Left ventricle myocardium inferior (tissue), 1 donor: ENCODE measurements around the gene CELF2. TPM values are rescaled to one million over a fixed set of nuclear protein-coding genes. Genes with fewer than 3 reads are reported as not detected.
A peak's percentile ranks its signal among the peaks of the same experiment; 100 is the strongest.

ENCODE experiments used
- DNase-seq: peaks from one replicate; pipeline ENCODE4 v3.0.0-alpha.2; 2020
- H3K27ac ChIP-seq: fragments of 200-600 bp; replicated peaks from 2 replicates; pipeline ENCODE4 v1.8.0; 2021
- H3K27me3 ChIP-seq: fragments of 200-600 bp; 2 replicates; pipeline ENCODE4 v1.8.0; 2021; ENCODE audit warnings: low read depth
- H3K36me3 ChIP-seq: fragments of 200-600 bp; 2 replicates; pipeline ENCODE4 v1.8.0; 2021
- H3K4me1 ChIP-seq: fragments of 200-600 bp; 2 replicates; pipeline ENCODE4 v1.8.0; 2021
- H3K4me3 ChIP-seq: fragments of 200-600 bp; 2 replicates; pipeline ENCODE4 v1.8.0; 2021; ENCODE audit warnings: mild to moderate bottlenecking, moderate library complexity
- H3K9me3 ChIP-seq: fragments of 200-600 bp; replicated peaks from 2 replicates; pipeline ENCODE4 v1.8.0; 2021
- CTCF ChIP-seq: fragments of 200-600 bp; IDR thresholded peaks from 2 replicates; pipeline ENCODE4 v1.8.0; 2021; ENCODE audit warnings: antibody characterized with exemption, mild to moderate bottlenecking, borderline replicate concordance
- intact Hi-C: fragments of 100-400 bp; cut with micrococcal nuclease; formaldehyde crosslinking; loops from one replicate; pipeline ENCODE4 v1.11.0; 2022
- total RNA-seq: library from RNA; stranded (reverse); fragmentation: NEBNext Ultra II Directional; extraction: Animal tissue kit (Norgen Biotek cat#: 25700); gene quantifications from one replicate; pipeline ENCODE4 v1.2.1, GENCODE V29; 2021
- donor health status: DM: no; HTN: yes; CAD: no; lungs with severe emphysema.

The CELF2 gene
- total RNA-seq, 1 donor from 2014 or later, result 74.9 TPM

- Histone ChIP-seq H3K4me1 (peaks cover 99% of the 10 kb centered on the region), H3K4me3 (peak overlapping the region; percentile 80), H3K36me3 (peaks cover 3% of the 10 kb centered on the region), H3K27me3 (no peaks in the 10 kb centered on the region), H3K27ac (peak overlapping the region; percentile 91), H3K9me3 (no peaks in the 10 kb centered on the region)
- TF ChIP-seq CTCF, result no peak
- intact Hi-C loops, result no loop called here
- DNase-seq, result peak; percentile 70
Observed at GRCh38 chr10:11164803-11165590, 147.3 kb downstream of the CELF2 start.

GRCh38 chr10:11165591-11166543 lies 148.2 kb downstream of the CELF2 start:
- peaks cover 3% of the 10 kb centered on the region for H3K36me3 ChIP-seq
- TF ChIP-seq CTCF, result peak; percentile 55
- intact Hi-C loops, result no loop called here

GRCh38 chr10:11166550-11166949 lies 148.9 kb downstream of the CELF2 start:
- intact Hi-C loops, result no loop called here
- Histone ChIP-seq H3K27ac (peak overlapping the region; percentile 91), H3K27me3 (no peaks in the 10 kb centered on the region), H3K4me1 (peaks cover 98% of the 10 kb centered on the region), H3K36me3 (peaks cover 3% of the 10 kb centered on the region), H3K9me3 (no peaks in the 10 kb centered on the region), H3K4me3 (peak overlapping the region; percentile 80)
- no peak for DNase-seq
- no peak for TF ChIP-seq CTCF

More at GRCh38 chr10:11165591-11166543, 148.2 kb downstream of the CELF2 start:
- peak; percentile 70 for DNase-seq
- peaks cover 98% of the 10 kb centered on the region for H3K4me1 ChIP-seq
- H3K4me3 ChIP-seq, result peak overlapping the region; percentile 80
- no peaks in the 10 kb centered on the region for H3K9me3 ChIP-seq
- H3K27me3 ChIP-seq, result no peaks in the 10 kb centered on the region
- H3K27ac ChIP-seq, result peak overlapping the region; percentile 91

GRCh38 chr10:11167233-11167966 lies 149.7 kb downstream of the CELF2 start:
- no peaks in the 10 kb centered on the region for H3K27me3 ChIP-seq
- no peak for DNase-seq
- H3K4me1 ChIP-seq, result peaks cover 98% of the 10 kb centered on the region
- H3K36me3 ChIP-seq, result peaks cover 3% of the 10 kb centered on the region
- H3K4me3 ChIP-seq, result peak overlapping the region; percentile 80
- H3K27ac ChIP-seq, result peak overlapping the region; percentile 91
- H3K9me3 ChIP-seq, result no peaks in the 10 kb centered on the region
- intact Hi-C loops, result no loop called here
- TF ChIP-seq CTCF, result no peak
